Osteoblast (primary cell): ENCODE measurements around the gene FAF1. TPM values are rescaled to one million over a fixed set of nuclear protein-coding genes. Genes with fewer than 3 reads are reported as not detected.
A peak's percentile ranks its signal among the peaks of the same experiment; 100 is the strongest.

Experiments used
- DNase-seq: peaks from one replicate; pipeline ENCODE4 v3.0.0; 2011; ENCODE audit warnings: low spot score, mixed read lengths; ENCODE audit not compliant: insufficient read length; ENCODE audit errors: missing footprints
- H2AFZ ChIP-seq: 2 replicates; pipeline ENCODE4 v1.6.0; 2011; ENCODE audit warnings: mild to moderate bottlenecking, low read length
- H3K27ac ChIP-seq: 2 replicates; pipeline ENCODE4 v1.5.1; 2011; ENCODE audit warnings: mild to moderate bottlenecking, low read depth, low read length, moderate library complexity
- H3K27me3 ChIP-seq: 2 replicates; pipeline ENCODE4 v1.6.0; 2012; ENCODE audit warnings: mild to moderate bottlenecking, control low read depth, inconsistent platforms, low read length, moderate library complexity; ENCODE audit not compliant: insufficient read depth
- H3K36me3 ChIP-seq: 2 replicates; pipeline ENCODE4 v1.5.1; 2011; ENCODE audit warnings: mild to moderate bottlenecking, low read length, control low read depth, moderate library complexity; ENCODE audit not compliant: insufficient read depth
- H3K4me1 ChIP-seq: 2 replicates; pipeline ENCODE4 v1.5.1; 2011; ENCODE audit warnings: mild to moderate bottlenecking, low read length, control low read depth, moderate library complexity; ENCODE audit not compliant: insufficient read depth
- H3K4me2 ChIP-seq: 2 replicates; pipeline ENCODE4 v1.6.0; 2011; ENCODE audit warnings: mild to moderate bottlenecking, low read length; ENCODE audit not compliant: insufficient read depth
- H3K4me3 ChIP-seq: fragments of 200-600 bp; sonication (generic); 3 replicates; pipeline ENCODE4 v1.5.1; 2012; ENCODE audit warnings: mild to moderate bottlenecking, low read length, inconsistent platforms; ENCODE audit not compliant: insufficient read depth
- H3K79me2 ChIP-seq: 2 replicates; pipeline ENCODE4 v1.6.0; 2012; ENCODE audit warnings: mild to moderate bottlenecking, low read length, control low read depth, inconsistent platforms; ENCODE audit not compliant: insufficient read depth
- H3K9me3 ChIP-seq: 2 replicates; pipeline ENCODE4 v1.5.1; 2011; ENCODE audit warnings: low read depth, low read length, control low read depth
- H4K20me1 ChIP-seq: 2 replicates; pipeline ENCODE4 v1.6.0; 2012; ENCODE audit warnings: mild to moderate bottlenecking, low read length, control low read depth; ENCODE audit not compliant: insufficient read depth
- CTCF ChIP-seq: IDR thresholded peaks from 2 replicates; pipeline ENCODE4 v1.5.1; 2011; ENCODE audit warnings: mild to moderate bottlenecking, low read depth, low read length, moderate library complexity; ENCODE audit errors: extremely low read depth
- total RNA-seq: library from RNA; depleted of rRNA; stranded (reverse); fragments of >200 nt; gene quantifications from 2 replicates; pipeline ENCODE4 v1.2.3, GENCODE V29; 2012

Gene FAF1
- total RNA-seq, 1 donor = 40.5 TPM

GRCh38 chr1:50659107-50659662 is 300.9 kb downstream of the FAF1 start:
- no peaks in the 10 kb centered on the region for H3K27me3 ChIP-seq
- H3K27ac ChIP-seq = no peak overlapping the region
- TF ChIP-seq CTCF = no peak
- H3K4me1 ChIP-seq = peaks cover 20% of the 10 kb centered on the region
- H3K4me2 ChIP-seq = no peak overlapping the region
- H4K20me1 ChIP-seq = peaks cover 3% of the 10 kb centered on the region
- H3K36me3 ChIP-seq = no peaks in the 10 kb centered on the region
- DNase-seq = no peak
- no peak overlapping the region for H2AFZ ChIP-seq
- H3K9me3 ChIP-seq = no peaks in the 10 kb centered on the region
- no peak overlapping the region for H3K4me3 ChIP-seq
- H3K79me2 ChIP-seq = no peaks in the 10 kb centered on the region

DNA sequence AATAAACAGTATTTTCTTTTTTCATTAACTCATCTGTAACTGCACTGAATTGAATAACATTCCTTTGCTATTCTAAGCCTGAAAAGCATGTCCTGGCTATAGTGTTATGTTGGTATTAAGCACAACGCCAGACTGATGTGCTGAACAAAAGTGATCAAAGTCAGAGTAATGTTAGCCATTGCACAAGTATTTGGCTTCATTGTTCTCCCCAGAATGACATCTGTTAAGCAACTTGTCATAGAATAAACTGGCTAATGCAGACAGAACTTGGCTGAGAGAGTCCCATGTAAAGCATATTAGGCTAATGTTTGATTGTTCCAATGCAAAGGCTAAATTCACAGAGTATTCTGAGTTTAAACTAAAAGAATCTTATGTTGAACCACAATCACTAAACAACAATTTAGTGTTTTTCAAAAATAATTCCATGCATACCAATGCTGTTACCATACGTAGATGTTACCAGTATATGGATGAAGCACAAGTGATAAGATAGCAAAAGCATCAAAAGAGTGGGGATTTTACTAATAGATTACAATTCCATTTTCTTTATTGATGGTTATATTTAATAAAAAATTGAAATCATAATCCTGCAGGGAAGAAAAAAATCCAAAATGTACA is 301.5 kb downstream of the FAF1 start:
- Histone ChIP-seq H3K36me3 (no peaks in the 10 kb centered on the region), H3K4me2 (no peak overlapping the region), H3K27me3 (no peaks in the 10 kb centered on the region), H3K4me1 (peaks cover 20% of the 10 kb centered on the region), H3K27ac (no peak overlapping the region), H3K4me3 (no peak overlapping the region), H3K79me2 (no peaks in the 10 kb centered on the region), H2AFZ (no peak overlapping the region), H3K9me3 (no peaks in the 10 kb centered on the region), H4K20me1 (peaks cover 3% of the 10 kb centered on the region)
- TF ChIP-seq CTCF = no peak
- DNase-seq = no peak

DNA sequence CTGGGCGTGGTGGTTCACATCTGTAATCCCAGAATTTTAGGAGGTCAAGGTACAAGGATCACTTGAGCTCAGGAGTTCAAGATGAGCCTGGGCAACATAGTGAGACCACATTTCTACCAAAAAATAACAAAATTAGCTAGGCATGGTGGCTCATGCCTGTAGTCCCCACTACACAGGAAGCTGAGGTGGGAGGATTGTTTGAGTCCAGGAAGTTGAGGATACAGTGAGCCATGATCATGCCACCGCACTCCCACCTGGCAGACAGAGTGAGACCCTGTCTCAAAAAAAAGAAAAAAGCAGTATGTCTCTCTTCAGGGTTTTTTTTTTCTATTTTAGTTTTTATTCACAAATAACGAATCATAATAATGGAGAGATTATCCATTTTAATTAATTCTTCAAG is 303.1 kb downstream of the FAF1 start:
- no peak overlapping the region for H3K4me2 ChIP-seq
- H2AFZ ChIP-seq = no peak overlapping the region
- H3K4me1 ChIP-seq = peaks cover 19% of the 10 kb centered on the region
- peaks cover 3% of the 10 kb centered on the region for H4K20me1 ChIP-seq
- no peaks in the 10 kb centered on the region for H3K27me3 ChIP-seq
- no peak overlapping the region for H3K27ac ChIP-seq
- H3K79me2 ChIP-seq = no peaks in the 10 kb centered on the region
- H3K36me3 ChIP-seq = no peaks in the 10 kb centered on the region
- no peak for TF ChIP-seq CTCF
- no peak overlapping the region for H3K4me3 ChIP-seq
- H3K9me3 ChIP-seq = no peaks in the 10 kb centered on the region
- DNase-seq = no peak

DNA sequence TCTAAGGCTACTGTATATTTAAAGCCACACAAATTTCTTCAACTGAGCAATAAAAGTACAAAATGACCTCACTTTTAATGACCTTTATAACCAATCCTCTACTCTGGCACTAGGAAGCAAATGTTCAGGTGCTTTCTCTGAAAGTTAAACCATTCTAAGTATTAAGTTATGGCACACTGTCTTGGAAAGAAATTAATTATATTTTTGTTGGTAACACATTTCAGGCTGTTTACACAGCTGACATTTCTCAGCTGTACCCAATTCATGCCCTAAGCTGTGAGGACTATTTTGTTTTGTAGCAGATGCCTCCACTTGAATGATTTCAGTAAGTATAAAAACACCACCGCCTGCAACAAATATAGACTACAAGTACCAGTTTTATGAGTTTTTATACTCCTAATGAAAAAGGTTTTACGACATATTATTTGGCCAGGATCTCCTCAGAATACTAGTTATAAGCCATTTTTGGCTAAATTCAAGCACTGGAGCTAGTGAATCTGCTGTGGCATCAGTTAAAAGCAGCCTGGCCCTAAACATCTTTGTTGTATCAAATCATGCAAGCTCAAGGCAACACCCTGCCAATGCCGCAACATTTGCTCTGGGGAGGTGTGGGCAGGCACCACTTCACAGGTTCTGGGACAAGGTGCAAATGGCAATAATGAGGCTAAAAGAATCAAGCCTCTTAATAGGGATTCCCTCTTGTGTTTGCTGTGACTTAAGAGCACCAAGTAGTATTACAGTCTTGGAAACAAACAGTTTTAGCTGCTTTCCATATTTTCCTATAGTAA is 308.4 kb downstream of the FAF1 start:
- TF ChIP-seq CTCF = no peak
- Histone ChIP-seq H3K79me2 (no peaks in the 10 kb centered on the region), H3K27ac (no peak overlapping the region), H3K27me3 (no peaks in the 10 kb centered on the region), H3K4me3 (no peak overlapping the region), H3K36me3 (no peaks in the 10 kb centered on the region), H3K4me2 (no peak overlapping the region), H2AFZ (no peak overlapping the region), H4K20me1 (peaks cover 2% of the 10 kb centered on the region), H3K9me3 (no peaks in the 10 kb centered on the region), H3K4me1 (no peaks in the 10 kb centered on the region)
- peak; percentile 22 for DNase-seq
